ENCODE results near the gene FAM114A2.

The FAM114A2 gene

DNA sequence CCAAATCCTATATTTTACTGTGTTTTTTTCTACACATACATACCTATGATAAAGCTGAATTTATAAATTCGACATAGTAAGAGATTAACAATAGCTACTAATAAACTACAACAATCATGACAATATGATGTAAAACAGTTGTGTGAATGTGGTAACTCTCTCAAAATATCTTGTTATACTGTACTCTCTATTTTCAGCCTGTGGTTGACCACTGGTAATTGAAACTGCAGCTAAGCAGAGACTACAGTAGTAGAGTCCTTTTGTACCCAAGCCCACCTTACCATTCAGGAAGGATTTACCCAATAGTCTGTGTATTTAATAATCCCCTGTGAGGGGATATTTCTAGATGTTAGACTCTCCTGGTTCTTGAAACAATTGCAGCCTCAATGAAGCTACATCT, 86.7 kb downstream of the FAM114A2 start:
- H3K9me3 Mint-ChIP-seq = peaks cover 22% of the 10 kb centered on the region
- H3K36me3 Mint-ChIP-seq (ENCODE audit: low read depth) = no peaks in the 10 kb centered on the region
- H3K27me3 Mint-ChIP-seq (ENCODE audit: low read depth, poor library complexity) = peaks cover 7% of the 10 kb centered on the region
- no peaks in the 10 kb centered on the region for H3K4me1 Mint-ChIP-seq
- H3K4me3 Mint-ChIP-seq = no peak overlapping the region
- TF ChIP-seq, protein P1, sequence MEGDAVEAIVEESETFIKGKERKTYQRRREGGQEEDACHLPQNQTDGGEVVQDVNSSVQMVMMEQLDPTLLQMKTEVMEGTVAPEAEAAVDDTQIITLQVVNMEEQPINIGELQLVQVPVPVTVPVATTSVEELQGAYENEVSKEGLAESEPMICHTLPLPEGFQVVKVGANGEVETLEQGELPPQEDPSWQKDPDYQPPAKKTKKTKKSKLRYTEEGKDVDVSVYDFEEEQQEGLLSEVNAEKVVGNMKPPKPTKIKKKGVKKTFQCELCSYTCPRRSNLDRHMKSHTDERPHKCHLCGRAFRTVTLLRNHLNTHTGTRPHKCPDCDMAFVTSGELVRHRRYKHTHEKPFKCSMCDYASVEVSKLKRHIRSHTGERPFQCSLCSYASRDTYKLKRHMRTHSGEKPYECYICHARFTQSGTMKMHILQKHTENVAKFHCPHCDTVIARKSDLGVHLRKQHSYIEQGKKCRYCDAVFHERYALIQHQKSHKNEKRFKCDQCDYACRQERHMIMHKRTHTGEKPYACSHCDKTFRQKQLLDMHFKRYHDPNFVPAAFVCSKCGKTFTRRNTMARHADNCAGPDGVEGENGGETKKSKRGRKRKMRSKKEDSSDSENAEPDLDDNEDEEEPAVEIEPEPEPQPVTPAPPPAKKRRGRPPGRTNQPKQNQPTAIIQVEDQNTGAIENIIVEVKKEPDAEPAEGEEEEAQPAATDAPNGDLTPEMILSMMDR (IDR thresholded peaks at IDR 0.05) = no peak
- H3K27ac Mint-ChIP-seq = no peak overlapping the region
- no peak for DNase-seq

DNA sequence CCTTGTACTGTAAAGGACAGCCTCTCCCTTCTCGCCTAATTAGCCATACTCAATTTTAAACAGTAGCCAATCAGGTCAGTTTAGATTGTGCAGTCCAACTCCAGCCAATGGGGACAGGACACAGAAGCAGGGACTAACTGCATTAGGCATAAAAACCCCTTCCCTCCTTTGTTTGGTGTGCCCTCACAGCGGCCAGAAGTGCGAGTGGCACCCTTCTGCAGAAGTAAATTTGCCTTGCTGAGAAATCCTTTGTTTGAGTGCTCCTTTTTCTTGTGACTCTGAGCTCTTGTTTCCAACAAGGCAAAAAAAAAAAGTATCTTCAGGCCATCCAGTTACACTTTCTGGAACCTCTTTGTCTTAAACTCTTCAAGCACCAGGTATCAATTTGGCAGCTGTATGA, 97.4 kb downstream of the FAM114A2 start:
- peaks cover 4% of the 10 kb centered on the region for H3K36me3 Mint-ChIP-seq (ENCODE audit: low read depth)
- TF ChIP-seq, protein P1 (IDR thresholded peaks at IDR 0.05) = no peak
- no peaks in the 10 kb centered on the region for H3K27me3 Mint-ChIP-seq (ENCODE audit: low read depth, poor library complexity)
- H3K9me3 Mint-ChIP-seq = peaks cover 83% of the 10 kb centered on the region
- H3K27ac Mint-ChIP-seq = no peak overlapping the region
- DNase-seq = no peak
- H3K4me1 Mint-ChIP-seq = no peaks in the 10 kb centered on the region
- H3K4me3 Mint-ChIP-seq = no peak overlapping the region
